ENCODE results near the gene TBCD.

DNA sequence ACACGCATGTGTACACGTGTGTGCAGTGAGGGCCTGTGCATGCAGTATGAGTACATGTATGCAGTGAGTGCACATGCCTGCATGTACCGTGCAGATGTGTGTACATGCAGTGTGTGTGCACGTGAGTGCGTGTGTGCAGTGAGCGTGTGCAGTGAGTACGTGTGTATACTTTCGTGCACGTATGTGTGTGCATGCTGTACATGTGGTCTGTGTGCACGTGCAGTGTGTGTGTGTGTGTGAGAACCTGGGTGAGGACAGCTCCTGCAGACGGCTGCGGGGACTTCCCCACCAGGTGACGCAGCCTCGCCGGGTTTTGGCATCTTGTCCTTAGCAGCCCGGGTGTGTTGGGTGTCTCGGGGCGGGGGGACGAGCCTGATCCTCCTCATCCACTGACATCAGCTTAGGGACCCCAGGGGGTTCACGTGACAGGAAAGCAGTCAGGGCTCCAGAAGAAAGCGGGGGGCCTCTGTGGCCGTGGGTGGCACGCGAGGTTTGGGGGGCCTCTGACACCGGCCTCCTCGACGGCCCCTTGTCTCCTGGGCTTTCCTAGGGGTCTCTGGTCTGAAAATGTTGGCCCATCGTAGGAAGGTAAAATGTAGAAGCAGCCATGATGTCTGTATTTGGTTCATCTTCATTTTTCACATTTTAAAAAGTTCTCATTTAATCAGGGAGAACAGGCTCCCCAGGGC is 207.5 kb downstream of the TBCD start:
- TF ChIP-seq, protein P1, sequence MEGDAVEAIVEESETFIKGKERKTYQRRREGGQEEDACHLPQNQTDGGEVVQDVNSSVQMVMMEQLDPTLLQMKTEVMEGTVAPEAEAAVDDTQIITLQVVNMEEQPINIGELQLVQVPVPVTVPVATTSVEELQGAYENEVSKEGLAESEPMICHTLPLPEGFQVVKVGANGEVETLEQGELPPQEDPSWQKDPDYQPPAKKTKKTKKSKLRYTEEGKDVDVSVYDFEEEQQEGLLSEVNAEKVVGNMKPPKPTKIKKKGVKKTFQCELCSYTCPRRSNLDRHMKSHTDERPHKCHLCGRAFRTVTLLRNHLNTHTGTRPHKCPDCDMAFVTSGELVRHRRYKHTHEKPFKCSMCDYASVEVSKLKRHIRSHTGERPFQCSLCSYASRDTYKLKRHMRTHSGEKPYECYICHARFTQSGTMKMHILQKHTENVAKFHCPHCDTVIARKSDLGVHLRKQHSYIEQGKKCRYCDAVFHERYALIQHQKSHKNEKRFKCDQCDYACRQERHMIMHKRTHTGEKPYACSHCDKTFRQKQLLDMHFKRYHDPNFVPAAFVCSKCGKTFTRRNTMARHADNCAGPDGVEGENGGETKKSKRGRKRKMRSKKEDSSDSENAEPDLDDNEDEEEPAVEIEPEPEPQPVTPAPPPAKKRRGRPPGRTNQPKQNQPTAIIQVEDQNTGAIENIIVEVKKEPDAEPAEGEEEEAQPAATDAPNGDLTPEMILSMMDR (IDR thresholded peaks at IDR 0.05; ENCODE audit: insufficient read depth, low read length, poor library complexity, severe bottlenecking), result no peak
- TF ChIP-seq EZH2phosphoT487 (conservative IDR thresholded peaks at IDR 0.05; ENCODE audit: low read length), result no peak
